ENCODE data around the gene SOSTDC1. TPM values are rescaled to one million over a fixed set of nuclear protein-coding genes. Genes with fewer than 3 reads are reported as not detected.

SOSTDC1 gene
- polyA plus RNA-seq, 1 of the 3 experiments (the other 2 are of a cell fraction) = 0.13 TPM

DNA sequence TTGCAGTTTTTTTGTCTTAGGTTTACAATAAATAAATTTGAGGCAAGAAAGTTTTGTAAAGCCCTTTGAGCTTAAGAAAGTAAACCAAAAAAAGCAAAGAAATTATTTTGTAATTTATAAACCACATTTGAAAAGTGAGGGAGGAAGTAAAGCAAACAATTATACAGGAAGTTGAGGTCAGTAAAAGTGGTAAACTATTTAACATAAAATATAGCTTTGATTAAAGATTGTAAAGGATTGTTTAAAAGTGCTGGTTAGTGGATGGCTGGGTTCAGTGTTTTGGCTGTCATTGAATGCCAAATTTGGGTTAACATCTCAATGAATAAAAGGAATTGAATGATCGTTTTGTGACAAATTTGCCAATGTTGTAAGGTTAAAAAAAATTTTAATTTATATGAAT is 9.9 kb downstream of the SOSTDC1 start:
- no peaks in the 10 kb centered on the region for H4K20me1 ChIP-seq (ENCODE audit: insufficient read depth)
- no peaks in the 10 kb centered on the region; a peak in 1 of 4 replicates for H3K4me1 ChIP-seq (ENCODE audit: control insufficient read depth in 1 of 2, insufficient read depth in 2 of 2, low read depth in 1 of 2, low read length in 1 of 2)
- no peaks in the 10 kb centered on the region; the same call in 1 of the 2 replicates for H3K27me3 ChIP-seq (ENCODE audit: insufficient read depth)
- H3K4me3 ChIP-seq (ENCODE audit: low read depth in 2 of 2, low read length in 1 of 2) = no peak overlapping the region
- no peak for DNase-seq
- H3K9me2 ChIP-seq = no peaks in the 10 kb centered on the region
- no peaks in the 10 kb centered on the region for H3F3A ChIP-seq (replicated peaks; ENCODE audit: insufficient read depth)
- no peaks in the 10 kb centered on the region for H3K79me2 ChIP-seq (ENCODE audit: insufficient read depth)
- WGBS (ENCODE audit: low lambda C conversion rate) = 6% methylated on average over 1 of the region's 1 CpG
- no peaks in the 10 kb centered on the region for H3K9me3 ChIP-seq
- H3K9ac ChIP-seq = no peak overlapping the region
- CTCF ChIA-PET = interaction anchor here (0.6 kb wide), 1 partner anchor 9 kb away, joined by 3 read pairs; no protein-coding TSS in a partner anchor
- H3K4me2 ChIP-seq = no peak overlapping the region
- no peak overlapping the region for H3K27ac ChIP-seq (ENCODE audit: low read depth in 2 of 2, low read length in 1 of 2)
- H3K36me3 ChIP-seq (replicated peaks in 1 of 2; ENCODE audit: control insufficient read depth in 1 of 2, insufficient read depth in 2 of 2, low read length in 1 of 2) = no peaks in the 10 kb centered on the region
- POLR2A ChIA-PET = no interaction called here
- H2AFZ ChIP-seq (ENCODE audit: low read depth) = no peak overlapping the region
- no peak for TF ChIP-seq RCOR1 (IDR thresholded peaks at IDR 0.05; ENCODE audit: low read length)
- TF ChIP-seq RAD21 (IDR thresholded peaks at IDR 0.05; ENCODE audit: low read length) = no peak
- no peak for TF ChIP-seq JUND (IDR thresholded peaks at IDR 0.05)
- TF ChIP-seq, protein P1, sequence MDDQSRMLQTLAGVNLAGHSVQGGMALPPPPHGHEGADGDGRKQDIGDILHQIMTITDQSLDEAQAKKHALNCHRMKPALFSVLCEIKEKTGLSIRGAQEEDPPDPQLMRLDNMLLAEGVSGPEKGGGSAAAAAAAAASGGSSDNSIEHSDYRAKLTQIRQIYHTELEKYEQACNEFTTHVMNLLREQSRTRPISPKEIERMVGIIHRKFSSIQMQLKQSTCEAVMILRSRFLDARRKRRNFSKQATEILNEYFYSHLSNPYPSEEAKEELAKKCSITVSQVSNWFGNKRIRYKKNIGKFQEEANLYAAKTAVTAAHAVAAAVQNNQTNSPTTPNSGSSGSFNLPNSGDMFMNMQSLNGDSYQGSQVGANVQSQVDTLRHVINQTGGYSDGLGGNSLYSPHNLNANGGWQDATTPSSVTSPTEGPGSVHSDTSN (IDR thresholded peaks at IDR 0.05) = no peak
- no peak for TF ChIP-seq FOXM1 (IDR thresholded peaks at IDR 0.05; ENCODE audit: low read depth)
- TF ChIP-seq SIN3A (IDR thresholded peaks at IDR 0.05; ENCODE audit: borderline replicate concordance, low read depth, low read length) = no peak
- TF ChIP-seq ELF1 (IDR thresholded peaks at IDR 0.05) = no peak
- TF ChIP-seq EP300 (IDR thresholded peaks at IDR 0.05; ENCODE audit: borderline replicate concordance in 1 of 2, low read depth in 1 of 2, low read length in 1 of 2) = no peak
- TF ChIP-seq, protein P2, sequence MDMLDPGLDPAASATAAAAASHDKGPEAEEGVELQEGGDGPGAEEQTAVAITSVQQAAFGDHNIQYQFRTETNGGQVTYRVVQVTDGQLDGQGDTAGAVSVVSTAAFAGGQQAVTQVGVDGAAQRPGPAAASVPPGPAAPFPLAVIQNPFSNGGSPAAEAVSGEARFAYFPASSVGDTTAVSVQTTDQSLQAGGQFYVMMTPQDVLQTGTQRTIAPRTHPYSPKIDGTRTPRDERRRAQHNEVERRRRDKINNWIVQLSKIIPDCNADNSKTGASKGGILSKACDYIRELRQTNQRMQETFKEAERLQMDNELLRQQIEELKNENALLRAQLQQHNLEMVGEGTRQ (IDR thresholded peaks at IDR 0.05; ENCODE audit: borderline replicate concordance, low read depth, low read length) = no peak
- TF ChIP-seq EZH2phosphoT487 (IDR thresholded peaks at IDR 0.05; ENCODE audit: borderline replicate concordance, low read depth) = no peak
- TF ChIP-seq, protein P3, sequence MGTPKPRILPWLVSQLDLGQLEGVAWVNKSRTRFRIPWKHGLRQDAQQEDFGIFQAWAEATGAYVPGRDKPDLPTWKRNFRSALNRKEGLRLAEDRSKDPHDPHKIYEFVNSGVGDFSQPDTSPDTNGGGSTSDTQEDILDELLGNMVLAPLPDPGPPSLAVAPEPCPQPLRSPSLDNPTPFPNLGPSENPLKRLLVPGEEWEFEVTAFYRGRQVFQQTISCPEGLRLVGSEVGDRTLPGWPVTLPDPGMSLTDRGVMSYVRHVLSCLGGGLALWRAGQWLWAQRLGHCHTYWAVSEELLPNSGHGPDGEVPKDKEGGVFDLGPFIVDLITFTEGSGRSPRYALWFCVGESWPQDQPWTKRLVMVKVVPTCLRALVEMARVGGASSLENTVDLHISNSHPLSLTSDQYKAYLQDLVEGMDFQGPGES (IDR thresholded peaks at IDR 0.05; ENCODE audit: low read depth, low read length) = no peak
- TF ChIP-seq NFIC (IDR thresholded peaks at IDR 0.05; ENCODE audit: borderline replicate concordance) = no peak
- no peak for TF ChIP-seq MEF2A (IDR thresholded peaks at IDR 0.05; ENCODE audit: borderline replicate concordance, low read depth)

DNA sequence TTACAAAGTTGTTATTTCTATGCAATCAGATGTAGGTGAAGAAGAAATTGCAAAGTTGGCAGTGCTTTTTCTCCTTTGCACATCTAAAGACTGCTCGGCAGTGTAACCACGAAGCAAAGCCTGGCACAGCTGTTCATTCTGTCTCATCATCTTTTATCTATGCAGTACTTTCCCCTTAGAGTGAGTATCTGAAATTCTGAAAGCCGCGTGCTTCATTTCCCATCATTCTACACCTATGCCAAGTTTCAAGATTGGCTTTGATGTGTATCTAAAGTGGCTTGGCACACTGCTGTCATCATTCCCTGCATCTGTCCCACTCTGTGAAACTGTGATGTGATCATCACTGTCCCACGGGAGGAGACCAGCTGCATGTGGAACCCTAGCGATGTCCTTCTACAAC is 15.2 kb downstream of the SOSTDC1 start:
- H3K4me3 ChIP-seq (ENCODE audit: low read depth in 2 of 2, low read length in 1 of 2) = no peak overlapping the region
- H4K20me1 ChIP-seq (ENCODE audit: insufficient read depth) = no peaks in the 10 kb centered on the region
- no peaks in the 10 kb centered on the region; a peak in 1 of 4 replicates for H3K4me1 ChIP-seq (ENCODE audit: control insufficient read depth in 1 of 2, insufficient read depth in 2 of 2, low read depth in 1 of 2, low read length in 1 of 2)
- no peaks in the 10 kb centered on the region for H3F3A ChIP-seq (replicated peaks; ENCODE audit: insufficient read depth)
- no peaks in the 10 kb centered on the region for H3K9me3 ChIP-seq
- no peaks in the 10 kb centered on the region for H3K79me2 ChIP-seq (ENCODE audit: insufficient read depth)
- H3K4me2 ChIP-seq = no peak overlapping the region
- no peak for TF ChIP-seq CHD2 (IDR thresholded peaks at IDR 0.05; ENCODE audit: low read length, partially characterized antibody)
- no peak for TF ChIP-seq JUND (IDR thresholded peaks at IDR 0.05)
- WGBS (ENCODE audit: low lambda C conversion rate) = 28% methylated on average over 6 of the region's 6 CpGs
- H3K9ac ChIP-seq = no peak overlapping the region
- DNase-seq = no peak
- H3K27me3 ChIP-seq (ENCODE audit: insufficient read depth) = no peaks in the 10 kb centered on the region; the same call in 1 of the 2 replicates
- CTCF ChIA-PET = interaction anchor here (0.7 to 2.9 kb wide), 5 partner anchors 15 to 356 kb away, joined by 3 to 26 read pairs (median 3); partner anchors contain the start of gene SOSTDC1
- POLR2A ChIA-PET = interaction anchor here (1.1 kb wide), 1 partner anchor 30 kb away, joined by 5 read pairs; no protein-coding TSS in a partner anchor
- H2AFZ ChIP-seq (ENCODE audit: low read depth) = no peak overlapping the region
- H3K9me2 ChIP-seq = no peaks in the 10 kb centered on the region
- H3K36me3 ChIP-seq (replicated peaks in 1 of 2; ENCODE audit: control insufficient read depth in 1 of 2, insufficient read depth in 2 of 2, low read length in 1 of 2) = no peaks in the 10 kb centered on the region
- H3K27ac ChIP-seq (ENCODE audit: low read depth in 2 of 2, low read length in 1 of 2) = no peak overlapping the region

All from SK-N-SH (cell line).